GM12891 (cell line): ENCODE data around the gene WDFY3.

Source experiments
- PAX5 ChIP-seq: IDR thresholded peaks from 2 replicates; pipeline ENCODE4 v1.6.1; 2011; ENCODE audit warnings: low read length, moderate library complexity, mild to moderate bottlenecking; ENCODE audit not compliant: insufficient read depth, severe bottlenecking
- POLR2A ChIP-seq: IDR thresholded peaks from 2 replicates; pipeline ENCODE4 v1.6.1; 2011; ENCODE audit warnings: low read depth, low read length, control low read depth
- POLR2AphosphoS5 ChIP-seq: IDR thresholded peaks from 2 replicates; pipeline ENCODE4 v1.6.1; 2011; ENCODE audit warnings: low read depth, low read length, control low read depth
- POU2F2 ChIP-seq: IDR thresholded peaks from 2 replicates; pipeline ENCODE4 v1.6.1; 2011; ENCODE audit warnings: low read depth, mild to moderate bottlenecking, control low read depth, low read length, moderate library complexity
- SPI1 ChIP-seq: IDR thresholded peaks from 2 replicates; pipeline ENCODE4 v1.6.1; 2011; ENCODE audit warnings: low read depth, low read length, control low read depth
- TAF1 ChIP-seq: IDR thresholded peaks from 2 replicates; pipeline ENCODE4 v1.6.1; 2011; ENCODE audit warnings: low read depth, low read length, control low read depth

DNA sequence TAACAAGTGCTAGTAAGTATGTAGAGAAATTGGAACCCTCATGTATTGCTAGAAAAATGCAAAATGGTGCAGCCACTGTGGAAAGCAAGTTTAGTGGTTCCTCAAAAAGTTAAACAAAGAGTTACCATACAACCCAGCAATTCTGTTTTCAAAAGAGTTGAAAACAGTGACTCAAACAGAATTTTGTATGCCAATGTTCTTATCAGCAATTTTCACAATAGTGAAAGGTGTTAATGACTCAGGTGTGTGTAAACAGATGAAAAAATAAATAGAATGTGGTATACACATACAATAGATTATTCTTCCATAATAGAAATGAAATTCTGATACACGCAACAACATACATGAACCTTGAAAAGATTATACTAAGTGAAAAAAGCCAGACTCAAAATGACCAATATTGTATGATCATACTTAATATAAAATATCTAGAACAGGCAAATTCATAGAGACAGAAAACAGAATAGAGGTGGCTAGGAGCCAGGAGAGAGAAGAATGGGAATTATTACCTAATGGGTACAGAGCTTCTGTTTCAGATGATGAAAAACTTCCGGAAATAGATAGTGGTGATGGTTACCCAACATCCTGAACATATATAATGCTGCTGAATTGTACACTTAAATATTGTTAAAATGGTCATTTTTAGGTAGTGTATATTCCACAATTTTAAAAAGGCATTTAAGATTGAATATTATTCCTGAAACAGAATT, 51.6 kb downstream of the WDFY3 start:
- TF ChIP-seq SPI1: no peak
- TF ChIP-seq POLR2AphosphoS5: no peak
- no peak for TF ChIP-seq POLR2A
- no peak for TF ChIP-seq TAF1
- TF ChIP-seq POU2F2: no peak
- no peak for TF ChIP-seq PAX5
